Natural killer cell (primary cell): ENCODE data around the gene IL6R. TPM values are rescaled to one million over a fixed set of nuclear protein-coding genes. Genes with fewer than 3 reads are reported as not detected.
A peak's percentile ranks its signal among the peaks of the same experiment; 100 is the strongest.

Experiments used
- ATAC-seq, 3 donors: fragments of 150-1000 bp in 2 of 3; fragments of 200-7000 bp in 1 of 3; cut with Tn5 transposase; 1 replicate in 1 of 3; 2 replicates in 2 of 3; pipeline ENCODE4 v1.10.0; 2021; ENCODE audit warnings: mild to moderate bottlenecking in 2 of 3, moderate library complexity in 2 of 3
- DNase-seq, 2 donors: peaks; one replicate each; pipeline versions ENCODE4 v3.0.0 to v3.0.0-alpha.2; 2013 to 2021; ENCODE audit warnings: mixed read lengths in 1 of 2
- H3K27ac ChIP-seq: one replicate; pipeline ENCODE4 v1.5.1; 2013; ENCODE audit warnings: mild to moderate bottlenecking, low read length
- H3K27me3 ChIP-seq: one replicate; pipeline ENCODE4 v1.6.1; 2013; ENCODE audit warnings: low read length; ENCODE audit not compliant: control insufficient read depth, insufficient read depth
- H3K36me3 ChIP-seq: one replicate; pipeline ENCODE4 v1.6.1; 2013; ENCODE audit warnings: low read length; ENCODE audit not compliant: control insufficient read depth, insufficient read depth
- H3K4me1 ChIP-seq: one replicate; pipeline ENCODE4 v1.6.1; 2013; ENCODE audit warnings: low read length; ENCODE audit not compliant: control insufficient read depth, insufficient read depth
- H3K4me3 ChIP-seq: one replicate; pipeline ENCODE4 v1.5.1; 2013; ENCODE audit warnings: low read length
- H3K9me3 ChIP-seq: one replicate; pipeline ENCODE4 v1.6.1; 2013; ENCODE audit warnings: low read length; ENCODE audit not compliant: control insufficient read depth, insufficient read depth
- H3K27ac Mint-ChIP-seq, 2 donors: one replicate each; pipeline ENCODE4 v1.8.0; 2022; ENCODE audit warnings: mild to moderate bottlenecking in 2 of 2, mixed read lengths in 2 of 2, moderate library complexity in 1 of 2
- H3K27me3 Mint-ChIP-seq, 2 donors: one replicate each; pipeline ENCODE4 v1.8.0; 2022; ENCODE audit warnings: low read depth in 2 of 2, mixed read lengths in 2 of 2
- H3K36me3 Mint-ChIP-seq: one replicate; pipeline ENCODE4 v1.8.0; 2022; ENCODE audit warnings: mixed read lengths
- H3K4me1 Mint-ChIP-seq, 2 donors: one replicate each; pipeline ENCODE4 v1.8.0; 2022; ENCODE audit warnings: mixed read lengths in 2 of 2
- H3K4me3 Mint-ChIP-seq: one replicate; pipeline ENCODE4 v1.8.0; 2022; ENCODE audit warnings: mild to moderate bottlenecking, moderate library complexity, mixed read lengths
- H3K9me3 Mint-ChIP-seq, 2 donors: one replicate each; pipeline ENCODE4 v1.8.0; 2022; ENCODE audit warnings: mixed read lengths in 2 of 2
- WGBS: methylation state at CpG from one replicate; pipeline ENCODE4 v1.1.7; 2013; ENCODE audit warnings: missing lambda C conversion rate; ENCODE audit not compliant: insufficient coverage; 5-methylcytosine and 5-hydroxymethylcytosine counted together
- intact Hi-C: fragments of 100-400 bp; cut with micrococcal nuclease; formaldehyde crosslinking; loops from one replicate; pipeline ENCODE4 v1.14.2; 2022
- total RNA-seq, 4 donors: library from RNA; stranded (reverse); fragments of 120-200 nt in 1 of 4; gene quantifications; one replicate each; pipeline versions ENCODE4 v1.2.3 to v1.2.4, GENCODE V29; 2013 to 2022
- TF ChIP-seq, protein P1 (sequence below): fragments of 200-600 bp; IDR thresholded peaks from one replicate; pipeline ENCODE4 v1.8.0; 2022; ENCODE audit warnings: antibody characterized with exemption

Gene IL6R
- total RNA-seq, 3 donors from 2014 or later (not counting 1 experiment from before 2014, with no cell fraction given), result 2.0 to 10.6 (median 3.8) TPM

- Histone ChIP-seq H3K9me3 (no peaks in the 10 kb centered on the region), H3K4me3 (no peak overlapping the region), H3K4me1 (peaks cover 65% of the 10 kb centered on the region), H3K27ac (no peak overlapping the region), H3K36me3 (no peaks in the 10 kb centered on the region), H3K27me3 (peaks cover 16% of the 10 kb centered on the region)
- peaks cover 25 to 32% of the 10 kb centered on the region in 2 donors for H3K27me3 Mint-ChIP-seq
- DNase-seq (peak in 1 of 2 donors; percentile 76), ATAC-seq (peak; percentile 39 to 59 (median 46))
- H3K4me1 Mint-ChIP-seq, result peaks cover 40 to 48% of the 10 kb centered on the region in 2 donors
- no peaks in the 10 kb centered on the region for H3K9me3 Mint-ChIP-seq
- H3K4me3 Mint-ChIP-seq, result peak overlapping the region; percentile 76
- H3K27ac Mint-ChIP-seq, result peak overlapping the region; percentile 58 to 67
- intact Hi-C loops, result no loop called here
- H3K36me3 Mint-ChIP-seq, result no peaks in the 10 kb centered on the region
- 8% methylated on average over 8 of the region's 8 CpGs for WGBS
- TF ChIP-seq, protein P1, sequence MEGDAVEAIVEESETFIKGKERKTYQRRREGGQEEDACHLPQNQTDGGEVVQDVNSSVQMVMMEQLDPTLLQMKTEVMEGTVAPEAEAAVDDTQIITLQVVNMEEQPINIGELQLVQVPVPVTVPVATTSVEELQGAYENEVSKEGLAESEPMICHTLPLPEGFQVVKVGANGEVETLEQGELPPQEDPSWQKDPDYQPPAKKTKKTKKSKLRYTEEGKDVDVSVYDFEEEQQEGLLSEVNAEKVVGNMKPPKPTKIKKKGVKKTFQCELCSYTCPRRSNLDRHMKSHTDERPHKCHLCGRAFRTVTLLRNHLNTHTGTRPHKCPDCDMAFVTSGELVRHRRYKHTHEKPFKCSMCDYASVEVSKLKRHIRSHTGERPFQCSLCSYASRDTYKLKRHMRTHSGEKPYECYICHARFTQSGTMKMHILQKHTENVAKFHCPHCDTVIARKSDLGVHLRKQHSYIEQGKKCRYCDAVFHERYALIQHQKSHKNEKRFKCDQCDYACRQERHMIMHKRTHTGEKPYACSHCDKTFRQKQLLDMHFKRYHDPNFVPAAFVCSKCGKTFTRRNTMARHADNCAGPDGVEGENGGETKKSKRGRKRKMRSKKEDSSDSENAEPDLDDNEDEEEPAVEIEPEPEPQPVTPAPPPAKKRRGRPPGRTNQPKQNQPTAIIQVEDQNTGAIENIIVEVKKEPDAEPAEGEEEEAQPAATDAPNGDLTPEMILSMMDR, result no peak
Observed at GRCh38 chr1:154403261-154403943, 1.7 kb upstream of the IL6R start.

GRCh38 chr1:154403983-154404382 lies 1.2 kb upstream of the IL6R start:
- no peaks in the 10 kb centered on the region for H3K9me3 Mint-ChIP-seq
- peaks cover 68% of the 10 kb centered on the region for H3K4me1 ChIP-seq
- H3K4me3 Mint-ChIP-seq, result peak overlapping the region; percentile 76
- ATAC-seq, result no peak
- WGBS, result 62% methylated on average over 3 of the region's 3 CpGs
- H3K27ac ChIP-seq, result no peak overlapping the region
- peaks cover 24 to 33% of the 10 kb centered on the region in 2 donors for H3K27me3 Mint-ChIP-seq
- peaks cover 16% of the 10 kb centered on the region for H3K27me3 ChIP-seq
- H3K9me3 ChIP-seq, result no peaks in the 10 kb centered on the region
- H3K4me1 Mint-ChIP-seq, result peaks cover 40 to 48% of the 10 kb centered on the region in 2 donors
- no peaks in the 10 kb centered on the region for H3K36me3 ChIP-seq
- H3K4me3 ChIP-seq, result no peak overlapping the region
- H3K36me3 Mint-ChIP-seq, result no peaks in the 10 kb centered on the region
- TF ChIP-seq, protein P1, result no peak
- H3K27ac Mint-ChIP-seq, result no peak overlapping the region
- no peak for DNase-seq
- intact Hi-C loops, result no loop called here

DNA sequence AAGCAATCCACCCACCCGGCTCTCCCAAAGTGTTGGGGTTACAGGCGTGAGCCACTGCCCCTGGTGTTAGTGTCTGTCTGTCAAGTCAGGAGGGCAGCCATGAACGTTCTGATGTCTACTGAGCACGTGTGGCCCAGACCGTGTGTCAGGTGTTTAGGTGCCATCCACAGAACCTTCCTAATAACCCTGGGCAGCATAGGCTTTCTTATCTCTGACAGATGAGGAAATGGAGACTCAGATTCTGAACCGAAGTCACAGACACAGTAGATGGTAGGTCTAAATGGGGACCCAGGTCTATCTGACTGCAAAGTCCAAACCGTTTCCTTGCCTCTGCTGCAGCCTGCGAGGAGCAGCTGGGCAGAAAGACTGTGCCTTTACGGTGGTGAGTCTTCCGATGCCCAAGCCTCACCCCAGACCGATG lies 622 bp upstream of the IL6R start:
- TF ChIP-seq, protein P1, result no peak
- peaks cover 24 to 39% of the 10 kb centered on the region in 2 donors for H3K27me3 Mint-ChIP-seq
- H3K36me3 Mint-ChIP-seq, result no peaks in the 10 kb centered on the region
- whole genome bisulfite sequencing, result 18% methylated on average over 11 of the region's 11 CpGs
- H3K4me3 Mint-ChIP-seq, result peak overlapping the region; percentile 66
- Histone ChIP-seq H3K27me3 (peaks cover 16% of the 10 kb centered on the region), H3K27ac (no peak overlapping the region), H3K9me3 (no peaks in the 10 kb centered on the region), H3K4me3 (peak overlapping the region; percentile 38), H3K4me1 (peaks cover 68% of the 10 kb centered on the region), H3K36me3 (no peaks in the 10 kb centered on the region)
- no peaks in the 10 kb centered on the region for H3K9me3 Mint-ChIP-seq
- intact Hi-C loops, result no loop called here
- peak; percentile 4 to 31 (median 21) for ATAC-seq
- DNase-seq, result peak in 1 of 2 donors; percentile 64
- H3K4me1 Mint-ChIP-seq, result peaks cover 40 to 48% of the 10 kb centered on the region in 2 donors
- no peak overlapping the region for H3K27ac Mint-ChIP-seq
